ENCODE data around the gene N4BP2. TPM values are rescaled to one million over a fixed set of nuclear protein-coding genes. Genes with fewer than 3 reads are reported as not detected.

The N4BP2 gene
- total and polyA plus RNA-seq, 2 experiments from 2014 or later: 11.2 to 28.8 TPM

DNA sequence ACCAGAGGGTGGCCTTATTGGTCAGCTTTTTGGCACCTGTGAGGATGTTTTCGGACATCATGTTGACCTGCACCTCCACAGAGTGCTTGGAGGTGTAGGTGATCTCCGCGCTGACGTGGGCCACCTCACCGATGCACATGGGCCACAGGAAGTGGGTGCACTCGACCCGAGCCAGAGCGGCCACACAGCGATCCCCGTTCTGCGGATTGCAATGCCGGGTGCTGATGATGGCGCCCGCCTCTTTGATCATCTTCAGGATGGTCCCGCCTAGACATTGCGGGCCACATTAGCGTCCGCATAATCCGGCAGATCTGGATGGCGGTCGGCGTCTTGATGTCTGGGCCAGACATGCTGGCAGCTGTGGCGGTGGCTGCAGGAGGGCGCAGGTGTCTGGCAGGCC lies 12.9 kb upstream of the N4BP2 start:
- Histone ChIP-seq H3K4me1 (ENCODE audit: insufficient read depth) (peaks cover 3% of the 10 kb centered on the region), H3K27ac (no peak overlapping the region), H3K9me2 (replicated peaks; ENCODE audit: insufficient read depth) (no peaks in the 10 kb centered on the region), H3K4me3 (no peak overlapping the region), H3K79me2 (no peaks in the 10 kb centered on the region), H4K20me1 (ENCODE audit: insufficient read depth, poor library complexity, severe bottlenecking) (no peaks in the 10 kb centered on the region), H3K36me3 (replicated peaks; ENCODE audit: insufficient read depth, low read depth) (no peaks in the 10 kb centered on the region), H3K4me2 (no peak overlapping the region), H3K9me3 (ENCODE audit: low read depth) (no peaks in the 10 kb centered on the region), H2AFZ (no peak overlapping the region), H3K27me3 (no peaks in the 10 kb centered on the region)
- no peak for TF ChIP-seq EZH2 (IDR thresholded peaks at IDR 0.05; ENCODE audit: borderline replicate concordance)
- DNase-seq (ENCODE audit: low spot score): no peak
- 98% methylated on average over 24 of the region's 24 CpGs for WGBS (ENCODE audit: low lambda C conversion rate, missing lambda C conversion rate)

- no peaks in the 10 kb centered on the region for H3K36me3 ChIP-seq (replicated peaks; ENCODE audit: insufficient read depth, low read depth)
- H3K27ac ChIP-seq: peak overlapping the region; percentile 75
- DNase-seq (ENCODE audit: low spot score): peak; percentile 68
- H3K27me3 ChIP-seq: no peaks in the 10 kb centered on the region
- TF ChIP-seq EZH2 (IDR thresholded peaks at IDR 0.05; ENCODE audit: borderline replicate concordance): no peak
- no peak for TF ChIP-seq CTCF (IDR thresholded peaks at IDR 0.05; ENCODE audit: poor library complexity)
- TF ChIP-seq EZH2phosphoT487 (IDR thresholded peaks at IDR 0.05; ENCODE audit: low read depth, severe bottlenecking, unreplicated experiment): no peak
- no peaks in the 10 kb centered on the region for H3K9me3 ChIP-seq (ENCODE audit: low read depth)
- H4K20me1 ChIP-seq (ENCODE audit: insufficient read depth, poor library complexity, severe bottlenecking): no peaks in the 10 kb centered on the region
- peak overlapping the region; percentile 7 for H2AFZ ChIP-seq
- 74% methylated on average over 8 of the region's 8 CpGs for WGBS (ENCODE audit: low lambda C conversion rate, missing lambda C conversion rate)
- H3K4me2 ChIP-seq: peak overlapping the region; percentile 58
- H3K4me1 ChIP-seq (ENCODE audit: insufficient read depth): peaks cover 3% of the 10 kb centered on the region
- no peaks in the 10 kb centered on the region for H3K79me2 ChIP-seq
- H3K4me3 ChIP-seq: no peak overlapping the region
- H3K9me2 ChIP-seq (replicated peaks; ENCODE audit: insufficient read depth): no peaks in the 10 kb centered on the region
These were observed 10.2 kb upstream of the N4BP2 start for GRCh38 chr4:40046311-40046980.

GRCh38 chr4:40053161-40053560 lies 3.5 kb upstream of the N4BP2 start:
- no peak for DNase-seq (ENCODE audit: low spot score)
- H3K9me3 ChIP-seq (ENCODE audit: low read depth): no peaks in the 10 kb centered on the region
- no peak overlapping the region for H3K27ac ChIP-seq
- H3K36me3 ChIP-seq (replicated peaks; ENCODE audit: insufficient read depth, low read depth): no peaks in the 10 kb centered on the region
- WGBS (ENCODE audit: low lambda C conversion rate, missing lambda C conversion rate): 96% methylated on average over 1 of the region's 5 CpGs
- H3K4me3 ChIP-seq: no peak overlapping the region
- H3K79me2 ChIP-seq: peaks cover 11% of the 10 kb centered on the region
- no peak overlapping the region for H3K4me2 ChIP-seq
- no peaks in the 10 kb centered on the region for H4K20me1 ChIP-seq (ENCODE audit: insufficient read depth, poor library complexity, severe bottlenecking)
- TF ChIP-seq EZH2phosphoT487 (IDR thresholded peaks at IDR 0.05; ENCODE audit: low read depth, severe bottlenecking, unreplicated experiment): no peak
- no peak for TF ChIP-seq CTCF (IDR thresholded peaks at IDR 0.05; ENCODE audit: poor library complexity)
- TF ChIP-seq EZH2 (IDR thresholded peaks at IDR 0.05; ENCODE audit: borderline replicate concordance): no peak
- H3K9me2 ChIP-seq (replicated peaks; ENCODE audit: insufficient read depth): no peaks in the 10 kb centered on the region
- peaks cover 7% of the 10 kb centered on the region for H3K4me1 ChIP-seq (ENCODE audit: insufficient read depth)
- H3K27me3 ChIP-seq: no peaks in the 10 kb centered on the region
- H2AFZ ChIP-seq: no peak overlapping the region

- Histone ChIP-seq H3K79me2 (peaks cover 34% of the 10 kb centered on the region), H3K27me3 (no peaks in the 10 kb centered on the region), H4K20me1 (ENCODE audit: insufficient read depth, poor library complexity, severe bottlenecking) (no peaks in the 10 kb centered on the region), H3K4me3 (peak overlapping the region; percentile 70), H2AFZ (peak overlapping the region; percentile 83), H3K9me2 (replicated peaks; ENCODE audit: insufficient read depth) (no peaks in the 10 kb centered on the region), H3K27ac (peak overlapping the region; percentile 100), H3K36me3 (replicated peaks; ENCODE audit: insufficient read depth, low read depth) (no peaks in the 10 kb centered on the region), H3K4me1 (ENCODE audit: insufficient read depth) (peaks cover 16% of the 10 kb centered on the region), H3K9me3 (ENCODE audit: low read depth) (no peaks in the 10 kb centered on the region), H3K4me2 (peak overlapping the region; percentile 80)
- TF ChIP-seq EZH2 (IDR thresholded peaks at IDR 0.05; ENCODE audit: borderline replicate concordance): no peak
- TF ChIP-seq EZH2phosphoT487 (IDR thresholded peaks at IDR 0.05; ENCODE audit: low read depth, severe bottlenecking, unreplicated experiment): no peak
- no peak for TF ChIP-seq CTCF (IDR thresholded peaks at IDR 0.05; ENCODE audit: poor library complexity)
- no peak for DNase-seq (ENCODE audit: low spot score)
- WGBS (ENCODE audit: low lambda C conversion rate, missing lambda C conversion rate): 11% methylated on average over 5 of the region's 5 CpGs
These were observed 1.2 kb upstream of the N4BP2 start for GRCh38 chr4:40055511-40055862.

Measured in hepatocyte (in vitro differentiated cells).